Upper lobe of left lung (tissue), 6 donors: Measurements from ENCODE around the gene PLXNA2. TPM values are rescaled to one million over a fixed set of nuclear protein-coding genes. Genes with fewer than 3 reads are reported as not detected.

Source experiments
- ATAC-seq, 2 donors: fragments of 200-7000 bp; cut with Tn5 transposase; one replicate each; pipeline ENCODE4 v1.9.1; 2022; ENCODE audit warnings: mild to moderate bottlenecking in 2 of 2, moderate library complexity in 2 of 2; ENCODE audit not compliant: low FRiP score in 2 of 2
- DNase-seq, 2 donors: peaks; one replicate each; pipeline ENCODE4 v3.0.0-alpha.2; 2019 to 2020
- H3K27ac ChIP-seq, 4 donors: fragments of 200-600 bp; sonication (generic); one replicate each; pipeline ENCODE4 v1.5.1; 2016 to 2019
- H3K27me3 ChIP-seq, 4 donors: fragments of 200-600 bp; sonication (generic); one replicate each; pipeline ENCODE4 v1.5.1; 2017 to 2019
- H3K36me3 ChIP-seq, 4 donors: fragments of 200-600 bp; sonication (generic); one replicate each; pipeline ENCODE4 v1.5.1; 2016 to 2019
- H3K4me1 ChIP-seq, 4 donors: fragments of 200-600 bp; sonication (generic); one replicate each; pipeline ENCODE4 v1.5.1; 2018 to 2019
- H3K4me3 ChIP-seq, 4 donors: fragments of 200-600 bp; sonication (generic); one replicate each; pipeline ENCODE4 v1.5.1; 2017 to 2019; ENCODE audit warnings: mild to moderate bottlenecking in 2 of 4, moderate library complexity in 1 of 4
- H3K9me3 ChIP-seq, 4 donors: fragments of 200-600 bp; sonication (generic); one replicate each; pipeline ENCODE4 v1.5.1; 2018 to 2019
- EP300 ChIP-seq, 4 donors: sonication (generic); formaldehyde crosslinking; IDR thresholded peaks; one replicate each; pipeline ENCODE4 v1.5.1; 2017; ENCODE audit warnings: antibody characterized with exemption in 4 of 4, control low read depth in 2 of 4
- POLR2A ChIP-seq, 4 donors: fragments of 450-650 bp; IDR thresholded peaks; one replicate each; pipeline ENCODE4 v1.5.1; 2016 to 2017; ENCODE audit warnings: antibody characterized with exemption in 4 of 4, mild to moderate bottlenecking in 2 of 4
- POLR2AphosphoS5 ChIP-seq, 2 donors: sonication (generic); formaldehyde crosslinking; IDR thresholded peaks; one replicate each; pipeline ENCODE4 v1.5.1; 2017; ENCODE audit warnings: antibody characterized with exemption in 2 of 2
- WGBS, 2 donors: methylation state at CpG; one replicate each; pipeline ENCODE4 v1.1.5; 2017 to 2018; 5-methylcytosine and 5-hydroxymethylcytosine counted together
- total RNA-seq, 6 donors: library from RNA; depleted of rRNA in 4 of 6; stranded (reverse); fragments of >200 nt in 4 of 6; gene quantifications; one replicate each; pipeline versions ENCODE4 v1.1.0 to v1.2.1, GENCODE V29; 2016 to 2021
- TF ChIP-seq, protein P1 (sequence below), 6 experiments: fragments of 450-650 bp in 4 of 6; fragments of 200-600 bp in 2 of 6; sonication (generic) in 2 of 6; IDR thresholded peaks; one replicate each; pipeline ENCODE4 v1.5.1; 2016 to 2019; ENCODE audit warnings: antibody characterized with exemption in 6 of 6
- donor health status: DM: no; HTN: no; CAD: no; lungs with moderate emphysema.
- donor health status: DM: no; HTN: yes; CAD: no; lungs with severe emphysema.

Gene PLXNA2
- total RNA-seq, 6 donors from 2014 or later: 77.5 to 150 (median 101) TPM

DNA sequence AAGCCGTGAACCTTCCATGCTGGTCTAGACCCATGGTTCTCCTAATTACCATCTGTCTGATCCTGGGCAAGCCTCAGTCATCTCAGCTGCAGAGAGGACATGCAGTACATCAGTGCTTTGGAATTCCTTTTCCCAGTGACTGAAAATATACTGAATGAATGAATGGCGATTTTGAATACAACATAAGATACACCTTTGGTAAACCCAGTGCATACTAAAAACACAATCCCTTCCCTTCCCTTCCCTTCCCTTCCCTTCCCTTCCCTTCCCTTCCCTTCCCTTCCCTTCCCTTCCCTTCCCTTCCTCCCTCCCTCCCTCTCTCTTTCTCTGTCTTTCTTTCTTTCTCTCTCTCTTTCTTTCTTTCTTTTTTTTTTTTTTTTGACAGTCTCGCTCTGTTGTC, 21.3 kb upstream of the PLXNA2 start:
- no peak for TF ChIP-seq POLR2AphosphoS5 (IDR thresholded peaks at IDR 0.05)
- TF ChIP-seq POLR2A (IDR thresholded peaks at IDR 0.05): no peak
- no peak for TF ChIP-seq EP300 (IDR thresholded peaks at IDR 0.05)
- TF ChIP-seq, protein P1, sequence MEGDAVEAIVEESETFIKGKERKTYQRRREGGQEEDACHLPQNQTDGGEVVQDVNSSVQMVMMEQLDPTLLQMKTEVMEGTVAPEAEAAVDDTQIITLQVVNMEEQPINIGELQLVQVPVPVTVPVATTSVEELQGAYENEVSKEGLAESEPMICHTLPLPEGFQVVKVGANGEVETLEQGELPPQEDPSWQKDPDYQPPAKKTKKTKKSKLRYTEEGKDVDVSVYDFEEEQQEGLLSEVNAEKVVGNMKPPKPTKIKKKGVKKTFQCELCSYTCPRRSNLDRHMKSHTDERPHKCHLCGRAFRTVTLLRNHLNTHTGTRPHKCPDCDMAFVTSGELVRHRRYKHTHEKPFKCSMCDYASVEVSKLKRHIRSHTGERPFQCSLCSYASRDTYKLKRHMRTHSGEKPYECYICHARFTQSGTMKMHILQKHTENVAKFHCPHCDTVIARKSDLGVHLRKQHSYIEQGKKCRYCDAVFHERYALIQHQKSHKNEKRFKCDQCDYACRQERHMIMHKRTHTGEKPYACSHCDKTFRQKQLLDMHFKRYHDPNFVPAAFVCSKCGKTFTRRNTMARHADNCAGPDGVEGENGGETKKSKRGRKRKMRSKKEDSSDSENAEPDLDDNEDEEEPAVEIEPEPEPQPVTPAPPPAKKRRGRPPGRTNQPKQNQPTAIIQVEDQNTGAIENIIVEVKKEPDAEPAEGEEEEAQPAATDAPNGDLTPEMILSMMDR (IDR thresholded peaks at IDR 0.05): no peak
- 92 to 93% methylated on average over 3 of the region's 3 CpGs for WGBS, 2 donors
- H3K9me3 ChIP-seq: no peaks in the 10 kb centered on the region
- DNase-seq: no peak
- ATAC-seq: peak in 1 of 2 donors; percentile 67
- H3K4me1 ChIP-seq: no peaks in the 10 kb centered on the region
- no peak overlapping the region for H3K4me3 ChIP-seq
- no peaks in the 10 kb centered on the region for H3K27me3 ChIP-seq
- H3K27ac ChIP-seq: no peak overlapping the region
- no peaks in the 10 kb centered on the region for H3K36me3 ChIP-seq

DNA sequence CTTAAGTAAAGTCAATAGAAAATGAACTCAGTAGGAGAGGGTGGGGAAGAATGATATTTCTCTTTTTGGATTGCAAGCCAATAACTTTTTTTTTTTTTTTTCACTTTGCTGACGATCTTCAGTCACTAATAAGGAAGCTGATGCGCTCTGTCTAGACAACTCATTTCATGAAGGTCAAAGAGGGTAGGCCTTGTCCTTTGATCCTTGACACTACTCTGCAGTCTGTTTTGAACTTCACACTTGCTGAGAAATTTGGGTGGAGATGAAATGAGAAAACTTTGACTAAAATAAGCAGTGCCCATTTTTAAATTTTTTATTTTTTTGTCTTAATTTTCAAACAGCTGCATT, 20.9 kb upstream of the PLXNA2 start:
- no peak overlapping the region for H3K4me3 ChIP-seq
- TF ChIP-seq, protein P1 (IDR thresholded peaks at IDR 0.05): no peak
- no peak for TF ChIP-seq POLR2A (IDR thresholded peaks at IDR 0.05)
- no peak for TF ChIP-seq POLR2AphosphoS5 (IDR thresholded peaks at IDR 0.05)
- no peak for TF ChIP-seq EP300 (IDR thresholded peaks at IDR 0.05)
- ATAC-seq: peak in 1 of 2 donors; percentile 79
- DNase-seq: no peak
- no peak overlapping the region for H3K27ac ChIP-seq
- H3K36me3 ChIP-seq: no peaks in the 10 kb centered on the region
- H3K4me1 ChIP-seq: no peaks in the 10 kb centered on the region
- WGBS, 2 donors: 66 to 71% methylated on average over 2 of the region's 2 CpGs
- H3K9me3 ChIP-seq: no peaks in the 10 kb centered on the region
- H3K27me3 ChIP-seq: no peaks in the 10 kb centered on the region

DNA sequence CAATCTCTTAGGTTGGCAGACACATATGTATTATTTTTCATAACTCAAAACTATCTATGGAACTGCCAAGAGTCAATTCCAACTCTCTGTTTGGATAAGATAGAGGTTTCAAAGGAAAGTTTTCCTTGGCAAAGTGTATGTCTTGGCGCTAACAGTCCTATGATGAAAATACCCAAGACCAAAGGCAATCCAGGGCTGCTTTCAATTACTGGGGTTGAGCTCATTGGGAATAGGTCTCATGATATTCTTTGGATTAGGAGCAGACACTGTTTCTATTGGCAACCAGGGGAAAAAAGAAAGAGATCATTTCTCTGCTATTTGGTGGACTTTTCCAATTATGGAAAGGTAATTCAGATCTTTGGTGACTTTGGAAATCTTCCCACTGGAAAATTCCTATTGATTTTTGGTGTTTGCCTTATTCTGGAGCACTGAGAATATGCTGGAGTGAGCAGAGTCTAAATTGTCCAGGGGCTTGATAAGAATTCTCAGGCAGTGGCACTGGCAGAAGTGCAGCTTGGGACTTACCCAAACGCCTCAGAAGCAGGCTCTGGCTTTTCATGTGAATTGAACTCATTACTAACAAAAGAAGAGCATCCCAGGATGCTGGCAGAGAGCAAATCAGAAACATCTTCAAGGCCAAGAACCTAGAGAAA, 20.4 kb upstream of the PLXNA2 start:
- H3K27me3 ChIP-seq: no peaks in the 10 kb centered on the region
- H3K9me3 ChIP-seq: no peaks in the 10 kb centered on the region
- no peak overlapping the region for H3K4me3 ChIP-seq
- no peak for DNase-seq
- 66 to 79% methylated on average over 2 of the region's 2 CpGs for WGBS, 2 donors
- H3K36me3 ChIP-seq: no peaks in the 10 kb centered on the region
- H3K27ac ChIP-seq: no peak overlapping the region
- ATAC-seq: peak in 1 of 2 donors; percentile 89
- TF ChIP-seq, protein P1 (IDR thresholded peaks at IDR 0.05): no peak
- TF ChIP-seq POLR2AphosphoS5 (IDR thresholded peaks at IDR 0.05): no peak
- TF ChIP-seq EP300 (IDR thresholded peaks at IDR 0.05): no peak
- no peak for TF ChIP-seq POLR2A (IDR thresholded peaks at IDR 0.05)
- H3K4me1 ChIP-seq: no peaks in the 10 kb centered on the region

DNA sequence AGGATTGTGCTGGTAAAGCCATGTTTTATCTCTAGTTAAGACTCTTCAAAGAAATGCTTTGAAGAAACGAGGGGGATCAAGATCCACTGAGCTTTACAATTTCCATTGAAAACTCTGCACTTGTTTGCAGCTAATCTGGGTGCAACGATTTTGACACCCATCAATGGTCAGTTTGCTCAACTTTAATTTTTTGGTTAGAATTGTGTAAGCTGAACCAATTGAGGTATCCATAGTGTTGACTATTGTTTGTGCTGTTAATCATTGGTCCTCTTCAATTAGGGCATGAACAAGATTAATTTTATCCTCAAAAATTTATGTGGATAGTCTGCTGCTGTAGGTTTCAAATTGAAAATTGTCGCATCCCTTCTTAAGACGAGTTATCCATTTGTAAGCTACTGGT, 17.7 kb upstream of the PLXNA2 start:
- no peaks in the 10 kb centered on the region for H3K36me3 ChIP-seq
- H3K27ac ChIP-seq: no peak overlapping the region
- no peaks in the 10 kb centered on the region for H3K4me1 ChIP-seq
- TF ChIP-seq, protein P1 (IDR thresholded peaks at IDR 0.05): no peak
- no peak for TF ChIP-seq POLR2A (IDR thresholded peaks at IDR 0.05)
- TF ChIP-seq POLR2AphosphoS5 (IDR thresholded peaks at IDR 0.05): no peak
- TF ChIP-seq EP300 (IDR thresholded peaks at IDR 0.05): no peak
- H3K27me3 ChIP-seq: no peaks in the 10 kb centered on the region
- DNase-seq: no peak
- no peaks in the 10 kb centered on the region for H3K9me3 ChIP-seq
- ATAC-seq: no peak
- WGBS, 2 donors: 72 to 85% methylated on average over 4 of the region's 4 CpGs
- no peak overlapping the region for H3K4me3 ChIP-seq

DNA sequence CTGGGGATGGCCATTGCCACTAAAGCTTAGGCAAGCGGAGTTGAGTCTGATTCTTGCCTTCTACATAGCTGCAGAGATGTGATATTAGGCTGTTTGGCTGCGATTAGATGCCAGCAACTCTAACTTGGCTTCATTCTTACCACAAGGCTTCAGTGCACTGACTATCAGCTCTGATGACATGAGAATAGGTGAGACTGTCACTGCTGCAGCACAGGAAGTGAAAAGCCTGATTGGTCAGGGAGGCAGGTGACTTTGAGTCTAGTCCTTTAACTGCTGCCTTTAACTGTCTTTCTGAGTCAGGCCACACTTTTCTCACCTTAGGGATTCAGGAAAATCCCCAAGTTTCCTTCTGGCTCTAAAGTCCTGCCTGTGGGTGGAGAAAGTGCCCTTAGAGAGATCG, 14.1 kb upstream of the PLXNA2 start:
- TF ChIP-seq EP300 (IDR thresholded peaks at IDR 0.05) (no peak), POLR2A (IDR thresholded peaks at IDR 0.05) (no peak), POLR2AphosphoS5 (IDR thresholded peaks at IDR 0.05) (no peak)
- TF ChIP-seq, protein P1 (IDR thresholded peaks at IDR 0.05): no peak
- 87% methylated on average over 3 of the region's 3 CpGs for WGBS, 2 donors
- ATAC-seq: no peak
- no peaks in the 10 kb centered on the region for H3K27me3 ChIP-seq
- no peak for DNase-seq
- H3K9me3 ChIP-seq: no peaks in the 10 kb centered on the region
- H3K36me3 ChIP-seq: no peaks in the 10 kb centered on the region
- no peaks in the 10 kb centered on the region for H3K4me1 ChIP-seq
- no peak overlapping the region for H3K27ac ChIP-seq
- no peak overlapping the region for H3K4me3 ChIP-seq
